Naive thymus-derived CD4-positive, alpha-beta T cell (primary cell): ENCODE measurements around the gene DMWD. TPM values are rescaled to one million over a fixed set of nuclear protein-coding genes. Genes with fewer than 3 reads are reported as not detected.

Experiments used
- ATAC-seq: fragments of 150-1000 bp; cut with Tn5 transposase; 2 replicates; pipeline ENCODE4 v1.10.0; 2021; ENCODE audit warnings: mild to moderate bottlenecking, moderate library complexity
- CTCF ChIA-PET: fragments of 350-600 bp; sonication (Branson Sonifier 250); formaldehyde crosslinking; loops from one replicate; lab custom pipeline; 2021; ENCODE audit warnings: antibody characterized with exemption; lab: Charles Lee
- POLR2A ChIA-PET: fragments of 350-600 bp; sonication (Branson Sonifier 250); formaldehyde crosslinking; loops from one replicate; lab custom pipeline; 2021; ENCODE audit warnings: antibody characterized with exemption, inconsistent platforms; lab: Charles Lee
- DNase-seq, 9 donors: peaks; one replicate each; pipeline versions ENCODE4 v3.0.0 to v3.0.0-alpha.2; 2020 to 2022; ENCODE audit warnings: mixed read lengths in 1 of 9
- H3K27ac ChIP-seq: one replicate; pipeline ENCODE4 v1.7.0; 2013; ENCODE audit warnings: mild to moderate bottlenecking, low read depth, low read length, moderate library complexity
- H3K27me3 ChIP-seq, 2 donors: one replicate each; pipeline ENCODE4 v1.7.0; 2013; ENCODE audit warnings: low read length in 2 of 2, mild to moderate bottlenecking in 2 of 2, moderate library complexity in 2 of 2; ENCODE audit not compliant: control insufficient read depth in 2 of 2, insufficient read depth in 2 of 2
- H3K36me3 ChIP-seq, 3 experiments: 1 replicate in 2 of 3; 2 replicates in 1 of 3; pipeline ENCODE4 v1.7.0; 2013; ENCODE audit warnings: low read length in 3 of 3, mild to moderate bottlenecking in 3 of 3, moderate library complexity in 1 of 3; ENCODE audit not compliant: insufficient read depth in 3 of 3, control insufficient read depth in 2 of 3
- H3K4me1 ChIP-seq, 2 donors: one replicate each; pipeline ENCODE4 v1.7.0; 2013; ENCODE audit warnings: low read length in 2 of 2, mild to moderate bottlenecking in 2 of 2, moderate library complexity in 1 of 2; ENCODE audit not compliant: control insufficient read depth in 2 of 2, insufficient read depth in 2 of 2
- H3K4me3 ChIP-seq: 2 replicates; pipeline ENCODE4 v1.7.0; 2013; ENCODE audit warnings: mild to moderate bottlenecking, low read length
- H3K9me3 ChIP-seq, 3 experiments: 1 replicate in 2 of 3; 2 replicates in 1 of 3; pipeline ENCODE4 v1.7.0; 2013; ENCODE audit warnings: low read length in 3 of 3; ENCODE audit not compliant: control insufficient read depth in 2 of 3
- H3K27ac Mint-ChIP-seq, 9 donors: one replicate each; pipeline ENCODE4 v1.8.0; 2020 to 2022; ENCODE audit warnings: mixed read lengths in 9 of 9, mild to moderate bottlenecking in 8 of 9, moderate library complexity in 5 of 9, inconsistent platforms in 2 of 9
- H3K27me3 Mint-ChIP-seq, 5 donors: one replicate each; pipeline ENCODE4 v1.8.0; 2021 to 2022; ENCODE audit warnings: mixed read lengths in 5 of 5, mild to moderate bottlenecking in 1 of 5
- H3K36me3 Mint-ChIP-seq, 5 donors: one replicate each; pipeline ENCODE4 v1.8.0; 2020 to 2022; ENCODE audit warnings: mixed read lengths in 5 of 5, mild to moderate bottlenecking in 3 of 5, inconsistent platforms in 1 of 5
- H3K4me1 Mint-ChIP-seq, 7 donors: one replicate each; pipeline ENCODE4 v1.8.0; 2020 to 2022; ENCODE audit warnings: mixed read lengths in 7 of 7, mild to moderate bottlenecking in 3 of 7, inconsistent platforms in 1 of 7
- H3K4me3 Mint-ChIP-seq, 10 donors: one replicate each; pipeline ENCODE4 v1.8.0; 2020 to 2022; ENCODE audit warnings: mild to moderate bottlenecking in 10 of 10, mixed read lengths in 10 of 10, moderate library complexity in 6 of 10, inconsistent platforms in 2 of 10
- H3K9me3 Mint-ChIP-seq, 11 donors: one replicate each; pipeline ENCODE4 v1.8.0; 2020 to 2022; ENCODE audit warnings: mixed read lengths in 11 of 11, mild to moderate bottlenecking in 4 of 11, inconsistent platforms in 1 of 11, moderate library complexity in 1 of 11
- intact Hi-C, 2 donors: fragments of 100-400 bp; cut with micrococcal nuclease; formaldehyde crosslinking; loops; one replicate each; pipeline ENCODE4 v1.15.1; 2023
- polyA plus RNA-seq, 2 donors: library from polyadenylated mRNA; unstranded; fragments of 300-500 nt; fragmentation: Illumina TruSeq; gene quantifications; one replicate each; pipeline ENCODE4 v1.2.3, GENCODE V29; 2021
- total RNA-seq, 6 experiments: library from RNA in 5 of 6; stranded (reverse) in 5 of 6; gene quantifications; 1 replicate in 5 of 6; 2 replicates in 1 of 6; pipeline ENCODE4 v1.2.3 and lab custom pipeline; 2021 to 2026

Gene DMWD, protein sequence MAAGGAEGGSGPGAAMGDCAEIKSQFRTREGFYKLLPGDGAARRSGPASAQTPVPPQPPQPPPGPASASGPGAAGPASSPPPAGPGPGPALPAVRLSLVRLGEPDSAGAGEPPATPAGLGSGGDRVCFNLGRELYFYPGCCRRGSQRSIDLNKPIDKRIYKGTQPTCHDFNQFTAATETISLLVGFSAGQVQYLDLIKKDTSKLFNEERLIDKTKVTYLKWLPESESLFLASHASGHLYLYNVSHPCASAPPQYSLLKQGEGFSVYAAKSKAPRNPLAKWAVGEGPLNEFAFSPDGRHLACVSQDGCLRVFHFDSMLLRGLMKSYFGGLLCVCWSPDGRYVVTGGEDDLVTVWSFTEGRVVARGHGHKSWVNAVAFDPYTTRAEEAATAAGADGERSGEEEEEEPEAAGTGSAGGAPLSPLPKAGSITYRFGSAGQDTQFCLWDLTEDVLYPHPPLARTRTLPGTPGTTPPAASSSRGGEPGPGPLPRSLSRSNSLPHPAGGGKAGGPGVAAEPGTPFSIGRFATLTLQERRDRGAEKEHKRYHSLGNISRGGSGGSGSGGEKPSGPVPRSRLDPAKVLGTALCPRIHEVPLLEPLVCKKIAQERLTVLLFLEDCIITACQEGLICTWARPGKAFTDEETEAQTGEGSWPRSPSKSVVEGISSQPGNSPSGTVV
- total RNA-seq, result 10 to 100 TPM; 18.7 to 43.2 (median 35.4) TPM
- polyA plus RNA-seq, result 1 to 10 TPM; 3.7 to 7.2 TPM
- total RNA-seq (lab: John Stamatoyannopoulos, UW), result 19.9 reads per million, percentile 50 among the genes with 10 or more reads in this experiment

DNA sequence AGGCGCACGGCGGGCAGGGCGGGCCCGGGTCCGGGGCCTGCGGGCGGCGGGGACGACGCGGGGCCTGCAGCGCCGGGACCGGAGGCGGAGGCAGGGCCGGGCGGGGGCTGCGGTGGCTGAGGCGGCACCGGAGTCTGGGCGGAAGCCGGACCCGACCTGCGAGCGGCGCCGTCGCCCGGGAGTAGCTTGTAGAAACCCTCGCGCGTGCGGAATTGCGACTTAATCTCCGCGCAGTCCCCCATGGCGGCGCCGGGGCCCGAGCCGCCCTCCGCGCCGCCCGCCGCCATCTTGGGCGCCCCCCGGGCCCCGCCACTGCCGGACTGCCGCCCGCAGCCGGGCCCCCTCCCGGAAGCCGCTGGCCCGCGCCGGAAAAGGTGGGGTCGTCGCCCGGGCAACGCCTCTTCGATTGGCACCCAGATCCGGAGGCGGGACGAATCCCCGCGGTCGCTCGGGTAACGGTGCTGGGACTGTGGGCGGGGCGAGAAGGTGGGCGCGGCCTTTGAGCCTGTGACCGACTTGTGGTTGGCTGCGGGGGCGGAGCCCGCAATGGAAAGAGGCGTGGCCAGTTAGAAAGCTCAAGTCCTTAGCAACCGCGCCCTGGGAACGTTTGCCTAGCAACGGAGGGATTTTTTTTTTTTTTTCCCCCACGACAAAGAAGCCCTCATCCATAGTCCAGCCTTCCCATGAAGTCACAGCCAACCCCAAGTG, at the start of gene DMWD:
Gene DMWD, minus strand, starts transcription at position 376 of the 708 bp plus-strand sequence. Its CDS starts 89 bp downstream, at position 287.
- ChIA-PET POLR2A (interaction anchor here (1.0 to 1.9 kb wide), 4 partner anchors 10 to 76 kb away, joined by 3 to 7 read pairs (median 6); partner anchors contain the start of genes DMPK and SIX5), CTCF (interaction anchor here (0.7 to 1.6 kb wide), 2 partner anchors 23 to 1193 kb away, joined by 3 to 4 read pairs; partner anchors contain the start of gene SIX5)
- intact Hi-C loops, result loop anchor here (1.0 to 10.0 kb wide), 11 partner anchors 13 to 203 kb away; partner anchors contain the start of genes CCDC61 (in 2 of the 2), IRF2BP1 (in 2 of the 2), QPCTL (in 2 of the 2) and SYMPK (in 2 of the 2)
- peaks cover 31 to 44% (median 41%) of the 10 kb centered on the region in 7 donors for H3K4me1 Mint-ChIP-seq
- peaks cover 6 to 76% (median 37%) of the 10 kb centered on the region in 5 donors for H3K27me3 Mint-ChIP-seq
- Histone ChIP-seq H3K27me3 (peaks cover 0 to 8% of the 10 kb centered on the region in 2 donors), H3K9me3 (no peaks in the 10 kb centered on the region), H3K36me3 (peaks cover 0 to 16% (median 10%) of the 10 kb centered on the region in 3 experiments), H3K4me1 (peaks cover 25 to 28% of the 10 kb centered on the region in 2 donors), H3K4me3 (peak within 1 kb of the TSS; percentile 61), H3K27ac (peak within 1 kb of the TSS; percentile 15)
- peaks cover 0 to 2% (median 0%) of the 10 kb centered on the region in 11 donors for H3K9me3 Mint-ChIP-seq
- peak; percentile 95 to 99 (median 98) for DNase-seq
- peak within 1 kb of the TSS; percentile 84 to 93 (median 88) for H3K4me3 Mint-ChIP-seq
- H3K36me3 Mint-ChIP-seq, result peaks cover 8 to 22% (median 17%) of the 10 kb centered on the region in 5 donors
- ATAC-seq, result peak; percentile 98
- peak within 1 kb of the TSS; percentile 45 to 93 (median 85) for H3K27ac Mint-ChIP-seq

DNA sequence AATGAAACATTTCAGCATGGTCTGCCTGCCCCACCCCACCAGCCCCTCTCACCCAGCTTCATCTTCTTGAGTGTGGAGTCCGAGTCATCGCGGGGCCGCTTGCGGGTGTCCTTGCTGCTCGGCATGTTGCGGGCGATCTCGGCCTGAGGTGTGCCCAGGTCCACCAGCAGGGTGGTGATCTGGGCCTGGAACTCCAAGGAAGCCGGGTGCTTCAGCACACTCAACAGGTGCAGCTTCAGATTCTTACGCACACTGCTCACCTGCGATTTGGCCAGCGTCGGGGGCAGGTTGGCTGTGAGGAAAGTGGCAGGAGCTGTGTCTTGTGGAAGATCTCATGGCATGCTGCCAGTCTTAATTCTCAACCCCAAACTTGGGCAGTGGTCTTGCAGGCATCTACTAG, 49.6 kb upstream of the DMWD start:
- H3K9me3 Mint-ChIP-seq, result no peaks in the 10 kb centered on the region
- Histone ChIP-seq H3K36me3 (peaks cover 13 to 81% (median 22%) of the 10 kb centered on the region in 3 experiments), H3K9me3 (no peaks in the 10 kb centered on the region), H3K27me3 (no peaks in the 10 kb centered on the region), H3K4me1 (no peaks in the 10 kb centered on the region), H3K4me3 (no peak overlapping the region), H3K27ac (no peak overlapping the region)
- intact Hi-C loops, result no loop called here
- ChIA-PET POLR2A (interaction anchor here (1.1 kb wide), 1 partner anchor 13 kb away, joined by 4 read pairs; no protein-coding TSS in a partner anchor), CTCF (interaction anchor here (0.6 kb wide), 1 partner anchor 957 kb away, joined by 3 read pairs; no protein-coding TSS in a partner anchor)
- no peak overlapping the region for H3K27ac Mint-ChIP-seq
- peaks cover 0 to 8% (median 4%) of the 10 kb centered on the region in 7 donors for H3K4me1 Mint-ChIP-seq
- ATAC-seq (no peak), DNase-seq (no peak)
- no peak overlapping the region for H3K4me3 Mint-ChIP-seq
- H3K36me3 Mint-ChIP-seq, result peaks cover 0 to 68% (median 38%) of the 10 kb centered on the region in 5 donors
- no peaks in the 10 kb centered on the region for H3K27me3 Mint-ChIP-seq

DNA sequence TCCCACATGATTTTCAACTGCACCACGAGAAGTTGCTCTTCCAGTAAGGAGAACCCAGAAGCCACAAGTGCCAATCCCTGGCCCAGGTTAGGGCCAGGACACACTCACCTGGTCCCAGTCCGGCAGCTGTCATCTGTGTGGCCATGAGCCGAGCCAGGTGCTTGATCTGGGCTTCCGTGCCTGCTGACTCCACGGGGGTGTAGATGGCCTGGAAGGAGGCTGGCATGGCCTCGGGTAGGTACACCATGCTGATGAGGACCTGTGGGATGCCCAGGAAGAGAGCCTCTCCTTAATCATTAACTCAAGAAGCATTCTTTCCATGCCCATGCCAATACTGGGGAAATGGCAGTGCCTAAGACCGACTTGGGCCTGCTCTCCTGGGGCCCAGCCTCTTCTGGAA, 42.3 kb upstream of the DMWD start:
- ChIA-PET CTCF (no interaction called here), POLR2A (interaction anchor here (1.7 kb wide), 1 partner anchor 12 kb away, joined by 3 read pairs; no protein-coding TSS in a partner anchor)
- ATAC-seq (no peak), DNase-seq (no peak)
- no peak overlapping the region for H3K4me3 ChIP-seq
- H3K9me3 Mint-ChIP-seq, result no peaks in the 10 kb centered on the region
- H3K4me3 Mint-ChIP-seq, result no peak overlapping the region
- no peaks in the 10 kb centered on the region for H3K27me3 Mint-ChIP-seq
- H3K4me1 Mint-ChIP-seq, result peaks cover 0 to 4% (median 0%) of the 10 kb centered on the region in 7 donors
- H3K4me1 ChIP-seq, result no peaks in the 10 kb centered on the region
- H3K27me3 ChIP-seq, result no peaks in the 10 kb centered on the region
- intact Hi-C loops, result no loop called here
- no peak overlapping the region for H3K27ac ChIP-seq
- peaks cover 12 to 59% (median 31%) of the 10 kb centered on the region in 5 donors for H3K36me3 Mint-ChIP-seq
- no peaks in the 10 kb centered on the region for H3K9me3 ChIP-seq
- H3K27ac Mint-ChIP-seq, result peak overlapping the region in 1 of 9 donors; percentile 59
- peaks cover 21 to 78% (median 26%) of the 10 kb centered on the region in 3 experiments for H3K36me3 ChIP-seq

DNA sequence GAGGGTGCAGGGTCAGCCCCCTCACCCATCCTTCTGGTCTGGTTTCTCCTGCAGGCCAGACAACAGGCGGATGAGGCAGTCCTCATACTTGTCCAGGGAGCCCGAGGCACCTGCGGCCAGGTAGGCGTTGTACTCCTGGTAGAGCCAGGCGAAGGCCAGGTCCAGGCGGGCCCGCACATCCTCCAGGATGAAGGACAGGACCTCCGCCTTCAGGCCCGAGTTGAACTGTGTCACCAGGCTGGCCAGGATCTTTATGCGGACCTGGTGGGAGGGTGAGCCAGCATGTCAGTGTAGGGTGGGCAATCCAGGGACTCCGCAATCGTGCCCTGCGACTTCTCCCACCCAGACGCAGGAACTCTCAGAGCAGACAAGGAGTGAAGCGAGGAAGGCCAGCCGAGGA, 36.3 kb upstream of the DMWD start:
- Mint-ChIP-seq H3K36me3 (peaks cover 8 to 49% (median 24%) of the 10 kb centered on the region in 5 donors), H3K9me3 (no peaks in the 10 kb centered on the region), H3K27me3 (no peaks in the 10 kb centered on the region), H3K27ac (no peak overlapping the region), H3K4me1 (peaks cover 0 to 14% (median 6%) of the 10 kb centered on the region in 7 donors), H3K4me3 (no peak overlapping the region)
- Histone ChIP-seq H3K9me3 (no peaks in the 10 kb centered on the region), H3K27ac (no peak overlapping the region), H3K27me3 (no peaks in the 10 kb centered on the region), H3K36me3 (peaks cover 8 to 84% (median 17%) of the 10 kb centered on the region in 3 experiments), H3K4me3 (no peak overlapping the region), H3K4me1 (no peaks in the 10 kb centered on the region)
- intact Hi-C loops, result no loop called here
- ChIA-PET CTCF (no interaction called here), POLR2A (interaction anchor here (0.6 kb wide), 1 partner anchor 361 kb away, joined by 5 read pairs; the partner anchor contains the start of gene FOSB)
- ATAC-seq, result no peak
- DNase-seq, result no peak

DNA sequence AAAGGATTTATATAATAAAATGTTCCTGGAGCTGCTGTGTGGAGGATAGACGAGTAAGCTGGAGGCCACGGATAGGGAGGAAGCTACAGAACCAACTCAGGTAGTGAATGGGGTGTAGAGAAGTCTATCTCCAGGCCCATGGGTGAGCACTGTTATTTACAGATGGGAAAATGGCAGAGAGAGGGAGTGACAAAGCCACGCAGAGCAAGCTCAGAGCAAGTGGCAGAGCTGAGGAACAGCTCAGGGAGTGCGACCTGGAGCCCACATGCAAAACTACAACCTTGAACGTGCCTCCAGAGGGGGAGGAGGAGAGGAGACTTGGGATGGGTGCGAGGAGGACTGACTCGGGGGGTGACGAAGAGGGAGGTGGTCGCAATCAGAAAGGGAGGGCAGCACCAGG, 35.9 kb upstream of the DMWD start:
- POLR2A ChIA-PET, result no interaction called here
- no peak overlapping the region for H3K27ac ChIP-seq
- Mint-ChIP-seq H3K36me3 (peaks cover 8 to 49% (median 24%) of the 10 kb centered on the region in 5 donors), H3K27ac (no peak overlapping the region), H3K4me1 (peaks cover 0 to 14% (median 6%) of the 10 kb centered on the region in 7 donors), H3K4me3 (no peak overlapping the region), H3K27me3 (no peaks in the 10 kb centered on the region), H3K9me3 (no peaks in the 10 kb centered on the region)
- H3K4me3 ChIP-seq, result no peak overlapping the region
- intact Hi-C loops, result no loop called here
- CTCF ChIA-PET, result no interaction called here
- no peaks in the 10 kb centered on the region for H3K9me3 ChIP-seq
- DNase-seq (no peak), ATAC-seq (no peak)
- no peaks in the 10 kb centered on the region for H3K27me3 ChIP-seq
- peaks cover 8 to 88% (median 17%) of the 10 kb centered on the region in 3 experiments for H3K36me3 ChIP-seq
- H3K4me1 ChIP-seq, result no peaks in the 10 kb centered on the region
